Measurements from ENCODE around the gene HLTF. TPM values are rescaled to one million over a fixed set of nuclear protein-coding genes. Genes with fewer than 3 reads are reported as not detected.

HLTF gene
- total RNA-seq, 4 donors from 2014 or later, result 5.3 to 15.8 (median 8.6) TPM

DNA sequence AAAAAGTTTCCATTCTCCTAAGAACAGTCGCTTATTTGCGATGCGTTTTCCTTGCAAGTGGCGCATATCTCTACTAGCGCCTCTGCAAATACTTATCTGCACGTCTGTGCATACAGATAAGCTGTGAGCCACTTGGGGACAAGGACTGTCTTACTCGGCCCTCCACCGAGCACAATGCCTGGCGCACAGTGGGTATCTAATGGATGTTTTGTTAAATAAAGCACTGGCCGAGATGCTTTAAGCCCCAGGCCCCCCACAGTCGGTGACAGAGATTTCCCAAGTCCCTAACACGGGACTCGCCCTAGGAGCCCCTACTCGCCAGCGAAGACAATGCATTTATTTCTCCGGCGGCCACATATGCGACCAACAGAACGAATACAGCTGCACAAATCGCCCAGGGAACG, 503 bp downstream of the HLTF start:
- Histone ChIP-seq H3K4me1 (peaks cover 15% of the 10 kb centered on the region), H3K36me3 (no peaks in the 10 kb centered on the region), H3K9me3 (no peaks in the 10 kb centered on the region), H3K27me3 (no peaks in the 10 kb centered on the region), H3K27ac (peak overlapping the region; percentile 71), H3K4me3 (peak overlapping the region; percentile 81)
- TF ChIP-seq, protein P1, sequence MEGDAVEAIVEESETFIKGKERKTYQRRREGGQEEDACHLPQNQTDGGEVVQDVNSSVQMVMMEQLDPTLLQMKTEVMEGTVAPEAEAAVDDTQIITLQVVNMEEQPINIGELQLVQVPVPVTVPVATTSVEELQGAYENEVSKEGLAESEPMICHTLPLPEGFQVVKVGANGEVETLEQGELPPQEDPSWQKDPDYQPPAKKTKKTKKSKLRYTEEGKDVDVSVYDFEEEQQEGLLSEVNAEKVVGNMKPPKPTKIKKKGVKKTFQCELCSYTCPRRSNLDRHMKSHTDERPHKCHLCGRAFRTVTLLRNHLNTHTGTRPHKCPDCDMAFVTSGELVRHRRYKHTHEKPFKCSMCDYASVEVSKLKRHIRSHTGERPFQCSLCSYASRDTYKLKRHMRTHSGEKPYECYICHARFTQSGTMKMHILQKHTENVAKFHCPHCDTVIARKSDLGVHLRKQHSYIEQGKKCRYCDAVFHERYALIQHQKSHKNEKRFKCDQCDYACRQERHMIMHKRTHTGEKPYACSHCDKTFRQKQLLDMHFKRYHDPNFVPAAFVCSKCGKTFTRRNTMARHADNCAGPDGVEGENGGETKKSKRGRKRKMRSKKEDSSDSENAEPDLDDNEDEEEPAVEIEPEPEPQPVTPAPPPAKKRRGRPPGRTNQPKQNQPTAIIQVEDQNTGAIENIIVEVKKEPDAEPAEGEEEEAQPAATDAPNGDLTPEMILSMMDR (IDR thresholded peaks at IDR 0.05), result no peak
- no peak for TF ChIP-seq POLR2A (IDR thresholded peaks at IDR 0.05)
- no peak for TF ChIP-seq EP300 (IDR thresholded peaks at IDR 0.05)
- no peak for TF ChIP-seq POLR2AphosphoS5 (IDR thresholded peaks at IDR 0.05)
- DNase-seq (ENCODE audit: low spot score in 2 of 2), result no peak
- whole genome bisulfite sequencing, result 1% methylated on average over 12 of the region's 21 CpGs

DNA sequence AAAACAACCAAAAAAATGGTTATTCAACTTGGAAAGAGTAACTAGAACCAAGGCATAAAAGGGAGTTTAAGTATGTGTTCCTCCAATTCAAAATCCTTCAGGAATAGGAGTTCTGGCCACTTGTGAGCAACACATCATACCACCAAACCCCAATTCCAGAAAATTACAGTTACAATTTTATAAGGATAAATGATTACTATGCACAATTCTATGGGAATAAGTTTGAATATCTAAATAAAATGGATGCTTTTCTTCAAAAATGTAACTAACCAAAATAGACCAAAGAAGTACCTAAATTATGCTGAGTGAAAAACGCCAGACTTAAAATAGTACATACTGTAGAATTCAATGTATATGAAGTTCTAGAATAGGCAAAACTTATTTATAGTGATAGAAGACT, 4.6 kb downstream of the HLTF start:
- Histone ChIP-seq H3K4me3 (no peak overlapping the region), H3K27me3 (no peaks in the 10 kb centered on the region), H3K27ac (no peak overlapping the region), H3K36me3 (no peaks in the 10 kb centered on the region), H3K4me1 (peaks cover 20% of the 10 kb centered on the region), H3K9me3 (no peaks in the 10 kb centered on the region)
- 98% methylated on average over 1 of the region's 1 CpG for WGBS
- DNase-seq (ENCODE audit: low spot score in 2 of 2), result no peak
- TF ChIP-seq POLR2A (IDR thresholded peaks at IDR 0.05), result no peak
- TF ChIP-seq EP300 (IDR thresholded peaks at IDR 0.05), result no peak

DNA sequence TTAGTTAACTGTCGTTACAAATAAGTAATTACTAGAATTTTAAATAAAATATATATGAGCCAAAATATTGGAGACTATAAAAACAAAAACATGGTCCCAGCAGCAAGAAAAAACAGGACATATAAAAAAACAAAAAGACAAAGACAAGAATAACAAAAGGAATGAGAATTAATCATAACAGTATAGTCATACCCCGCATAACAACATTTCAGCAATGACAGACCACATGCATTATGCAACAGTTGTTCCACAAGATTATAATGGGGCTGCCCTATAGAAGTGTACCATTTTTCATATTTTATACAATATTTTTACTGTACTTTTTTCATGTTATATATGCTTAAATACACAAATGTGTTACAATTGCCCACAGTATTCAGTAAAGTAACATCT, 5.6 kb downstream of the HLTF start:
- 51% methylated on average over 2 of the region's 2 CpGs for WGBS
- H3K27me3 ChIP-seq, result no peaks in the 10 kb centered on the region
- H3K27ac ChIP-seq, result no peak overlapping the region
- H3K36me3 ChIP-seq, result no peaks in the 10 kb centered on the region
- TF ChIP-seq POLR2A (IDR thresholded peaks at IDR 0.05) (no peak), EP300 (IDR thresholded peaks at IDR 0.05) (no peak), POLR2AphosphoS5 (IDR thresholded peaks at IDR 0.05) (no peak)
- TF ChIP-seq, protein P1 (IDR thresholded peaks at IDR 0.05), result no peak
- H3K9me3 ChIP-seq, result no peaks in the 10 kb centered on the region
- peaks cover 14% of the 10 kb centered on the region for H3K4me1 ChIP-seq
- DNase-seq (ENCODE audit: low spot score in 2 of 2), result no peak
- H3K4me3 ChIP-seq, result no peak overlapping the region

DNA sequence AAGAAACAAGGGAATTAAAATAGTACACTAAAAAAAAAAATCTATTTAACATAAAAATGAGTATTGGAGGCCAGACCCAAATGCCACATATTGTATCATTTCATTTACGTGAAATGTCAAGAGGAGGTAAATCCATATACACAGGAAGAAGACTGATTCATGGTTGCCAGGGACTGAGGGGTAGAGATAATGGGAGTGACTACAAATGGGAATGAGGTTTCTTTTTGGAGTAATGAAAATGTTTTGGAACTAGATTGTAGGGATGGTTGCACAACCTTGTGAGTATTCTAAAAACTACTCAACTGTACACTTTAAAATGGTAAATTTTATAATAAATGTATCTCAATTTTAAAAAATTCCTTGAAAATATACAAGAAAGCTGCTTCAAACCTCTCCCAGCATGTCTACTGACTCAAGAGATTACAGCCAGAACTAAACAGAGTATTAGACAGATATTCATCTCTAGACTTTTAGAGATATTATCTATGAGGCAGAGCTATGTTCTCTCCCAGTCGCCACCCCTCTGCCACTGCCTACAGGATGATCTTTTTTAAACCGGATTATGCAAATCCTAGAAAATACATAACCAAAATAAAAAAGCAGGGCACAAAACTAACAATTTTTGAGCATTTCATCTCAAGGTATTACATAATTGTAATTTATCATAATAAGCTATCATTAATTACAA, 6.2 kb downstream of the HLTF start:
- WGBS, result 70% methylated on average over 3 of the region's 3 CpGs
- no peaks in the 10 kb centered on the region for H3K27me3 ChIP-seq
- H3K27ac ChIP-seq, result no peak overlapping the region
- no peaks in the 10 kb centered on the region for H3K36me3 ChIP-seq
- no peak overlapping the region for H3K4me3 ChIP-seq
- TF ChIP-seq POLR2AphosphoS5 (IDR thresholded peaks at IDR 0.05), result no peak
- TF ChIP-seq EP300 (IDR thresholded peaks at IDR 0.05), result no peak
- TF ChIP-seq, protein P1 (IDR thresholded peaks at IDR 0.05), result no peak
- TF ChIP-seq POLR2A (IDR thresholded peaks at IDR 0.05), result no peak
- H3K9me3 ChIP-seq, result no peaks in the 10 kb centered on the region
- no peak for DNase-seq (ENCODE audit: low spot score in 2 of 2)
- peaks cover 8% of the 10 kb centered on the region for H3K4me1 ChIP-seq

DNA sequence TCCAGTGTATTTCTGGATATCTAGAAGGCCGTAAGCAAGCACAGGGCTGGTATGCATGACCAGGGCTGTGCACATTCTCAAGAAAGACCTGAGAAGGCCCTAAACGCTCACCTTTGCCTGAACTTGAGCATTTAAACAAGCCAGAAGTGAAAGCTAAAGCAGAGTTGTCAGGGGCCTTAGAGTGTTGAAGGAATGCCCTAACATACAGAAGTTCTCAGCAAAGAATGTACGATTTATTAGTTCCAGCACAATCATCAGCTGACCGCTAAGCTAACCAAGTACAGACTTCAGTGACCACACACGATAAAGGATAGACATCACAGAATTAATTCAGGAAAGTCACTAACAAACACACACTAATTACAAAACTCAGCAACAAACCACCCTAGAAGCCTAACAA, 8.7 kb downstream of the HLTF start:
- TF ChIP-seq, protein P1 (IDR thresholded peaks at IDR 0.05), result no peak
- TF ChIP-seq POLR2A (IDR thresholded peaks at IDR 0.05), result no peak
- Histone ChIP-seq H3K4me3 (no peak overlapping the region), H3K27ac (no peak overlapping the region), H3K27me3 (no peaks in the 10 kb centered on the region), H3K9me3 (no peaks in the 10 kb centered on the region), H3K36me3 (peaks cover 8% of the 10 kb centered on the region), H3K4me1 (peaks cover 6% of the 10 kb centered on the region)
- 80% methylated on average over 5 of the region's 5 CpGs for WGBS
- no peak for DNase-seq (ENCODE audit: low spot score in 2 of 2)

DNA sequence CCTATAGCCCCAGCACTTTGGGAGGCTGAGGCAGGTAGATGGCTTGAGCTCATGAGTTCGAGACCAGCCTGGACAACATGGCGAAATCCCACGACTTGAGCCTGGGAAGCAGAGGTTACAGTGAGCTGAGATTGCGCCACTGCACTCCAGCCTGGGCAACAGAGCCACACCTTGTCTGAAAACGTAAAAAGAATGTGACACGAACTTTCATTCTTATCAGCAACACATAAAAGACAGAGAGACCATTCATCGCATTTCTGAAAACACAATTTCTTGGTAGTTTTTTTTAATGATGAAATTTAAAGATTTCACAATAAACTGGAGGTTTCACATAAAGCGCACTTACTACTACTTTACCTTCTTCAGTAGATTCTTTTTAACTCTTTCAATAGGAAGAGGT, 18.4 kb downstream of the HLTF start:
- TF ChIP-seq POLR2A (IDR thresholded peaks at IDR 0.05) (no peak), POLR2AphosphoS5 (IDR thresholded peaks at IDR 0.05) (no peak), EP300 (IDR thresholded peaks at IDR 0.05) (no peak)
- TF ChIP-seq, protein P1 (IDR thresholded peaks at IDR 0.05), result no peak
- peaks cover 29% of the 10 kb centered on the region for H3K36me3 ChIP-seq
- 95% methylated on average over 8 of the region's 8 CpGs for WGBS

More for the DNA sequence above, 18.4 kb downstream of the HLTF start:
- H3K4me1 ChIP-seq, result no peaks in the 10 kb centered on the region
- H3K27me3 ChIP-seq, result no peaks in the 10 kb centered on the region
- no peak for DNase-seq (ENCODE audit: low spot score in 2 of 2)
- no peaks in the 10 kb centered on the region for H3K9me3 ChIP-seq
- no peak overlapping the region for H3K27ac ChIP-seq
- no peak overlapping the region for H3K4me3 ChIP-seq
